Retina (tissue), 1 donor: Measurements from ENCODE around the gene TSGA10IP.

Experiments used
- DNase-seq: peaks from one replicate; pipeline ENCODE4 v3.0.0-alpha.2; 2016

Gene TSGA10IP

DNA sequence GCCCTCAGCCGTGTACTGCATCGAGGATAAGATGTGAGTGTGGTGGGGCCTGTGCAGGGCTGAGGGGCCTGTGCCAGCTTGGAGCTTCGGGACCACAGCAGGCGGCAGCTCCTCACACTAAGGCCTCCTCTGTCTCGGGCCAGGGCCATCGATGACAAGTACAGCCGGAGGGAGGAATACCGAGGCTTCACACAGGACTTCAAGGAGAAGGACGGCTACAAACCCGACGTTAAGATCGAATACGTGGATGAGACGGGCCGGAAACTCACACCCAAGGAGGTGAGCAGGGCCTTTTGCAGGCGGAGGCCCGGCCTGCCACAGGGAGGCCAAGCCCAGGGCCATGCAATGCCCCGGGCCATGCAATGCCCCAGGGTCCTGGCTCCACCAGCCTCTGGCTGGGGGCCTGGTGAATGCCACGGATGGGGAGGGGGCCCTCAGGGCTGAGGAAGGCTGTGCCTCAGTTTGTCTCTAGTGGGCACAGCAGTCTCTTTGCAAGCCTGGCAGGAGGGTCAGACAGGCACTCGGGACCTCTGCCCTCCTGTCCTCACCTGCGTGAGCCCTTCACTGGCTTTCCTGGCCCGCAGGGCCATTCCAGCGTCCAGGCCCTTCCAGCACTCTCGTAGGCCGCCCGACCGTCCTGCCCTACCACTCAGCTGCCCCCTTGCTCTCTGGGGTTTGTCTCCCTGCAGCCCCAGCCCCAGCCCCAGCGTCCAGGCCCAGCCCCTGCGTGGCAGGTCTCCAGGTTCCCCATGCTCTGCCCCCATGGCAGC lies 32.5 kb downstream of the TSGA10IP start:
- no peak for DNase-seq

DNA sequence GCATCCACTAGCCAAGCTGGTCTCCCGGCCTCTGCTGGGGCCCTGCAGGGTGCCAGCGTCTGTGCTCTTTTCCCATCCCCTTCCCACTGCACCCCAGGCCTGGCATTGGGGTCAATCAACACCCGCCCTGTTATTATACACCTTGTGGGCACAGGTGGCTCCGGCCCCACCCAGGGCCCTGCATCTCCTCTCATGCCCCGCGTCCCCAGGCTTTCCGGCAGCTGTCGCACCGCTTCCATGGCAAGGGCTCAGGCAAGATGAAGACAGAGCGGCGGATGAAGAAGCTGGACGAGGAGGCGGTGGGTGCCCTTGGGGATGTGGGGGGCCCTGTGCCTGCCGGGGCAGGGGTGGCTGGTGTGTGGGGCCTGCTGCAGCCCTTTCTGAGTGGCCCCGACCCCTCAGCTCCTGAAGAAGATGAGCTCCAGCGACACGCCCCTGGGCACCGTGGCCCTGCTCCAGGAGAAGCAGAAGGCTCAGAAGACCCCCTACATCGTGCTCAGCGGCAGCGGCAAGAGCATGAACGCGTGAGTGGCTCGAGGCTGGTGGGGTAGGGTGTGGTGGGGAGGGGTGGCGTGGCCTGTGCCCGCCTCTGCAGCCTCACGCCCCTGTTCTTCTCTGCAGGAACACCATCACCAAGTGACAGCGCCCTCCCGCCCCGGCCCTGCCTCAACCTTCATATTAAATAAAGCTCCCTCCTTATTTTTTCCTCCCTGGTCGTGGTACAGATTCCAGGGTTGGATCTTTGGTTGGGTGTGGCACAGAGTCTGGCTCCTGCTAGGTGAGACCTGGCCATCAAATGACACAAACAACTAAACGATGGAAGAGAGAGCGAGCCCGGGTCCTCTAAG lies 33.3 kb downstream of the TSGA10IP start:
- DNase-seq: no peak

DNA sequence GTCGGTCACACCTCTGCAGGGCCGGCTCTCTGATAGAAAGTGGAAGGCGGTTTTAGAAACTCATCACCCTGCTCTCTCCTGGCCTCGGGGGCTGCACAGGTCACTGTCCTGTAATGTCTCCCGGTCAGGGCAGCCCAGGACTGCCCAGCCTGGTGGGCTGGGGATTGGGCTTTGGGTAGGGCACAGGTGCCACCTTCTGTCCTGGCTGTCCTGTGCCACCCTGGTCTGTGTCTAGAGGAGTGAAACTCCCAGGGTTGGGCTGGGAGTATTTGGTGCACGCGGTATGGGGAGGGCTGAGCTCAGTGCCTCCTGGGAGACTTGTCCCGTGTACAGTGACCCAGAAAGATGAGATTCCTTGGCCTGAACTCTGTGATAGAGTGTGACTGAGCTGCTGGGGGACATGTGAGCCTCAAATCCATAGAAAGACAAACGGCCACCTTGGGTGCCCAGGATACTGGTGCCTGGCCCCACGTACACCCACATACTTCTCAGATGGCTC lies 34.0 kb downstream of the TSGA10IP start:
- no peak for DNase-seq

DNA sequence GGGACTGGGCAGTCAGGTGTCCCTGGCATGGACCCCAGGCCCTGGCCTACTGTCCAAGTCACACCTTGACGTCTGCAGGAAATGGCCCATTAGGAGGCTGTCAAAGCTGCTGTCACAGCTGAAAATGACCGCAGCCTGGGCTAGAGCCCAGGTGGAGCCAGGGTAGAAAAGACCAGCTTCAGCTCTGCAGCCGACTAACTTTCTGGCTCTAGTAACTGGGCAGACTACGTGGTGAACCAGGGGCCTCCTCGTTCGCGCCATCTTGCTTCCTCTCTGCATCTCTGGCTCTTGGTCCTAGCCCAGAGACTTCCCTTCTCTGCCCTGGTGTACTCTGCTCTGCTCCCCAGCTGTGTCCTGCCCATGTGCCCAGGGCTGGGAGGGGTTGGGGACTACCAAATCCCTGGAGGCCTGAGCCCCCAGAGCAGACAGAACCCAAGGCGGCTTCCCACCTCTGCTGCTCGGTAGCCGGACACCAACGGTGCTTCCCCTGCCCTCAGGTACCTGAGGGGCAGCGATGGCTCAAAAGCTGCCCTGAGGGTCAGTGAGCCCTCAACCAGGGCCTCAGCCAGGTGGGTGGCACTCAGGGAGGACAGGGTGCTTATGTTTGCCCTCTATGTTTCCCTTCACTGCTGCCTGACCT lies 35.9 kb downstream of the TSGA10IP start:
- DNase-seq: no peak

DNA sequence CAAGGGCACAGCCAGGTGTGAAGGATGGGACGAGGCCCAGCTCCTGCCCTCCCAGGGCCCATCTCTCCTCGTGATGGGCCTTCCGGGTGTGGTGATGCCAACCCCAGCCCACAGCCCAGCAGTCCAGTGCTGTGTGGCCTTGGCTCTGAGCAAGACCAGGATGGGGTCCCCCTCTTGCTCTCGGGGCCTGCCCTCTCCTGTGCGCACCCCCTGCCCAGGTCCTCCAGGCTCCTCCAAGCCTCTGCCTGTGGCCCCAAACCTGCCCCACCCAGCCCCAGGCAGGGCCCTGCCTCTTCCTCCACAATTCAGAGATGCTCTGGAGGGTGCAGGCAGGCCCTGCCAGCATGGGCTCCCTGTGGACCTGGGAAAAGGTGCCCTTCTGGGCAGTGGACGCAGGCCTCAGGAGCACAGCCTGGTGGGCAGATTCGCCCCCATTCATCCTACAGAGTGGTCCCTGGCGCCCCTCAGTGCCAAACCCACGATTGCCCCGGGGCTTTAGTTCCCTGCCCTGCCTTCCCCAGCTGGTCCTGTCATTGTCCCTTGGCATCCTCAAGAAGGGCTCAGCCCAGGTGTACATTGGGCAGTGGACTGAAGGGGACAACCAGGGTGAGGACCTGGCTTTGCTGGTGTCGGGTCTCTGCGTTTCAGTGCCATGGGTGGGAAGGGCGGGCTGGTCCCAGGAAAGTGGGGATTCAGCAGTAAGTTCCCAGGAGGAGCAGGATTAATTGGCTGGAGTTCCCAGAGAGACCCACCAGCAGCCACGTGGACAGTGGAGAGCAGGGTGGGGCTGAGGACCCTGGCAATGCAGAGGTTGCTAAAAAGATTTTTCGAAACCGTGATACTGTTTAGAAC lies 36.9 kb downstream of the TSGA10IP start:
- no peak for DNase-seq

DNA sequence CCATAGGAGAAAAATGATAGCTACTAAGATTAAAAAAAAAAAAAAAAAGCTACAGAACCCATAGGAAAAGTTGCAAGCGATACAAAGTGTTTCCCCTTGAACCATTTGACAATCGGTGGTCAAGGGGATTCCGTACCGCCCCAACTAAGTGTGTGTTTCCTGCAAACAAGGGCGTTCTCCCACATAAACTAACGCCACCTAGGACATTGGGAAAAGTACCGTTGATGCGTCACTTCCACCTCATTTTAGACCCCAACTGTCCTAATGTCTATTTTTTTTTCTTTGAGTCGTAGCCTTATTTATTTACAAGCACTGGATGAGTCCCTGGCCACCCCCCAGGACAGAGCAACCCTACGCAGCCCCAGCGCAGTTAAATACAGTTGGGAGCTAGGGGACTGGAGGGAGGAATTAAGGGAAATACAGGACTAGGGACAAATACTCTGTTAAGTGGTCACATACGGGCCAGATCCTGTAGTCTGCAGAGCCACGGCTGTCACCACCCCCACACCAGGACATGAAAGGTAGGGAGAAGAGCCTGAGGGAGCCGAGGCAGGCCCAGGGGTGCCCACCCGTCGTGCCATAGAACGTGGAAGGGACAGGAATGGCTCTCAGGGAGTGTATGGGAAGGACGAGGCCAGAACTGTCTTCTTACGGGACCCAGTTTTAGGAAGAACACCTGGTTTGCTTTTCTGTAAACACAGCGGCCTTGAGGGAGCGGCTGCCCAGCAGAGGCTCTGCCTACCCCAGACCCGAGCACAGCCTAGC lies 37.7 kb downstream of the TSGA10IP start:
- no peak for DNase-seq

DNA sequence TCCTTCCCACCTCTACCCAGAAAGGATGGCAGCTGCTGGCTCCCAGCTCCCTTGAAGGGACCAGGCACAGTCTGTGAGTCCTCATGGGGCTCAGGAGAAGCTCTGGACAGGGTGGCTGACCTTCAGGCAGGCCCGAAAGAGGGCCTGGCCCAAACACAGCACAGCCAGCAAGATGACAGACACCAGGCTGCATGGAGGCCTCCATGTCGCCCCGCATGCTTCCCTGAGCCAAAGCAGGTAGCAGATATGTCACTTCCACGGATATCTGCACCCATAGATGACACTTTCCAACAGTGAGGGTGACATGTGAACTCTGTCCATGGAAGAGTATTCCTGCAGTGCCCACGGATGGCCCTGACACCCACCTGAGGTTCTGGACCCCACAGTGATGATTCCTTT lies 38.3 kb downstream of the TSGA10IP start:
- DNase-seq: no peak

DNA sequence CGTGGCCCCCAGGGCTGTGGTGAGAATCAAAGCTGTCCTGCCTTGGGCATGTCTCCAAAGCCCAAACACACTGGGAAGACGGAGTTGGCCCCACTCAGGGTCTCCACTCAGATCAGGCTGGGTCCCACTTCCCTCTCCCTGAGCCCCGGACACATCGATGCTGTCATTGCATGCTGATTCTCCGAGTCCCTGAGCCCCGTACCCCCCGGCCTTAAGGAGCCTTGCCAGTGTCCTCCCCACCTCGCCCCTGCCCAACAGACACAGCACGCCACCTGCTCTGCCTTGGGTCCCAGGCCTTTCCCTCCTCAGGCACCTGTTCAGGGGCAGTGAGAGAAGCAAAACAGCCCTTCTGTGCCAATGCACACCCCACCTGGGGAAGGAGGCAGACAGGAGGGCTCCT lies 42.1 kb downstream of the TSGA10IP start:
- DNase-seq: no peak

DNA sequence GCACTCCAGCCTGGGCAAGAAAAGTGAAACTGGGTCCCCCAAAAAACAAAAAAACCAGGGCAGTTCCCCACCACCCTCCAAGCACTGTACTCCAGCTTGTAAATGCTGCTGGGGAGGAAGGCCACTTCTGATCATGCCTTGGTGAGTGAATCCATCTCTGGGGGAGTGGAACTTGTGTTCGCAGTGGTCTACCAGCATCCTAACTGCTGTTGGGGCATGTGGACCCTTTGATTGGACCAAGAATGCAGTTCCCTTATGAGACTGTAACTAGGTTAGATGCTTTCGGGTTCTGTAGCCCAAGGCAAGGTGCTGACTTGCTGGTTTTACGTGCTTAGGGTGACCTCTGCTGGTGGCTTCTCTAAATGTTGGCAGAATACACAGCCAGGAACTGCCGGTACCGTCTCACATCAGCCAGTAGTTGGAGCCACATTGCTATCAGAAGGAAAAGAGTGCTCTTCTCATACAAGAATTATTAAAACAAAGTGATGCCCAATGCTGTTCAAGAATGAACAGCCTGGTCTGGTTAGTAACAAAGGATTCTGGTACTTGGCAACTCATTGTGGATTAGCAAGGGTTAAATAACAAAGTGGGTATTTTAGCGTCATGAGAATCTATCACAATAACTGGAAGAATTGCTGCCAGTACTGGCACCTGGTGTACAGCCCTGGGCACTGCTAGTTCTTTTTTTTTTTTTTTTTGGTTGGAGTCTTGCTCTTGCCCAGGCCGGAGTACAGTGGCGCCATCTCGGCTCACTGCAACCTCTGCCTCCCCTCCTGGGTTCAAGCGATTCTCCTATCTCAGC lies 43.7 kb downstream of the TSGA10IP start:
- DNase-seq: peak; percentile 94

DNA sequence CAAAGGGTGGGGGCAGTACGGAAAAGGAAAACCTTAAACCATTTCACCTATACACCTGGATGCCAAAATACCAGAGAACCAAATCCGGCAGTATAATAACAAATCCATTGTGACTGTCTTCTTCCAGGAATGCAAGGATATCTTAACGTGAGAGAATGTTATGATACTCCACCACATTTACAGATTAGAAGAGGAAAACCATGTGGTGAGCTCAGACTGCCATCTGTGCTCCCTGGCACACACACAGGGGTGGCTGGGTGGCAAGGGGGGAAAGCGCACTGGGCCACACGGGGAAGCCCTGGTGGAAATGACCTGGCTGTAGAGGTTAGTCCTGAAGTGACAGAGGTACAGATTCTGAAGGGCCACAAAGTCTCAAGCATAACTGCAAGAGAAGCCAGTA lies 46.8 kb downstream of the TSGA10IP start:
- no peak for DNase-seq

DNA sequence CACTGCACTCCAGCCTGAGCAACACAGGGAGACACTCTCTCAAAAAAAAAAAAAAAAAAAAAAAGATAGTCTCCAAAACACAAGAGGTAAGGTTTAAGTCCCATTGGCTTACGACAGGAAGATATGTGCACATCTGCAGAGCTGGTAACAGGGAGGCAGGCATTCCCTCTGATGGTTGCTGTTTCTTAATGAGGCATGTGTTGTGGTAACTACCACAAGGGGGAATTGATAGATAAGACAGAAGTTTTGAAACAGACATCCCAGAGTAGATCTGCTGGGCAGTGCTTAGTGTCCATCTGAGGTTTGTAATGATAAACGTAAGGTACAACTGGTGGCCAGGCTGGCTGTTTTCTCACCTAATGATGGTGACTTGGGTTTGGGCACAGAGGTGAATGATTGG lies 52.0 kb downstream of the TSGA10IP start:
- DNase-seq: no peak

DNA sequence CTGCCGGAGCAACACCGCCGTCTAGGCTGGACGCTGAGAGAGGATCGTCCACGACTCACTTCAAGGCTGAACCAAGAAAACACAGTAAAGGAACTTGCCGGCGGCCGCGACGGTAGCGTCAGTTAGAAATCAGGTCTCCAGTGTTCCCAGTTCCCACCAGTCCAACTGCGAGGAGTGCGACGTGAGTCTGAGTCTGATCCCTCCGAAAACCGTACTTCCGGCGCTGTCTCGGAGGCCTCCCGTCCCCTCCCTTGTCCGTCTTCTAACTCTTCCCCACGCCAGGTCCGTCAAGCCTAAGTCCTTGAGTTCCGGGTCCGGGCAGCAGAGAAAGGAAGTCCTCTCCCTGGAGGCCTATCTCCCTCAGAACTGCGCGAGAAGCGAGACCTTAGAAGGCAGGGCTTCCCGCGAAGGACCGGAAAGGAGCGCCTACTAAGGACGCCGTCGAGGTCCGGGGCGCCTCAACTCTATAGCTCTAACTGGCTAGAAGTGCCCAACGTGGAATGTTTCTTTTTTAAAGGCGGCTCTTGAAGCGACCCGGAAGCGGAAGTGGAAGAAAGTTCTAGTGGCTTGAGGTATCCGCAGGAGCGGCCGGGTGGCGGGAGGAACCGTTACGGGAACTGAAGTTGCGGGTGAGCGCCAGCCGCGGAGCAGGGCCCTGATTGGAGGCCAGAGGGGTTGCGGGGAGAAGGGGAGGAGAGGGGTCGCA lies 56.8 kb downstream of the TSGA10IP start, which contains the start of the genes BANF1 and EIF1AD:
BANF1 (plus strand) TSS at position 562 of the 706 bp plus-strand sequence. CDS start 748 bp downstream, outside the sequence.
EIF1AD (minus strand) TSS at position 216 of the 706 bp plus-strand sequence. CDS start 1,768 bp downstream, outside the sequence.
- DNase-seq: peak; percentile 99

DNA sequence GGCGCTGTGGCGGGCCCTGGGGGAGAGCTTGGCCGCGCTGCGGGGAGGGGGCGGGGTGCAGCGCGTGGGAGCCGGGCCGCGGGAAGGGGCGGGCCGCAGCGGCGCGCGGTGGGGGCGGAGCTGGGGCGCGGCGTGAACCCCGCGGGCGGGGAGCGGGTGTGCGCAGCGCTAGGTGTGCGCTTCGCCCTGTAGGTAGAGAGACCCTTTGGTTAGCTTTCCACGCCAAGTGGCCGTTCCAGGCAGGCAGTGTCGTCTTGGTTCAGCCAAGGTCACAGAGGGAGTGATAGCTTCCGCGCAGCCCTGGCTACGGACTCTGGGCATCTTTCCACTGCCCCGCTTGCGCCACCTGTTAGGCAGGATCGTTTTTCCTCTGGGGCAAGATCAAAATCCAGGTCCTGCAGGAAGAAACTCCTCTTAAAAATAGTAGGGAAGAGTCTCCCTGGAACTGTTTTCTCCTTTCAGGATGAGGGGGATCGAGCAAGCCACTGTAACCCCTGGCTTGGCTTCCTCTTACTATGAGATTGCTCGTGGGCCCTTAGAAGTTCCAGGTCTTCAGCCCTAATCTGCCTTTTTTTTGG lies 57.5 kb downstream of the TSGA10IP start:
- no peak for DNase-seq

DNA sequence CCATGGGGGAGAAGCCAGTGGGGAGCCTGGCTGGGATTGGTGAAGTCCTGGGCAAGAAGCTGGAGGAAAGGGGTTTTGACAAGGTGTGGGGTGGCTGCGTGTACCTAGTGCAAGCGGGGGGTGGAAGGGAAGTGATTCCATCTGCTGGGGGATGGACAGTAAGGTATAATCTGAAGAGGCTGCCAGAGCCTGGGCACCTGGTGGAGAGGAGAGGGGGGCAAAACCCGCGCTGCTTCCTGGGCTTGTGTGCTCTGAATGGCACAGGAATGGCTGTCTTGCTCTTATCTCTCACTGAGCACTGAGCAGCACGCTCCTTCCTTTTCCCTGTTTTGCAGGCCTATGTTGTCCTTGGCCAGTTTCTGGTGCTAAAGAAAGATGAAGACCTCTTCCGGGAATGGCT lies 58.0 kb downstream of the TSGA10IP start:
- DNase-seq: no peak

DNA sequence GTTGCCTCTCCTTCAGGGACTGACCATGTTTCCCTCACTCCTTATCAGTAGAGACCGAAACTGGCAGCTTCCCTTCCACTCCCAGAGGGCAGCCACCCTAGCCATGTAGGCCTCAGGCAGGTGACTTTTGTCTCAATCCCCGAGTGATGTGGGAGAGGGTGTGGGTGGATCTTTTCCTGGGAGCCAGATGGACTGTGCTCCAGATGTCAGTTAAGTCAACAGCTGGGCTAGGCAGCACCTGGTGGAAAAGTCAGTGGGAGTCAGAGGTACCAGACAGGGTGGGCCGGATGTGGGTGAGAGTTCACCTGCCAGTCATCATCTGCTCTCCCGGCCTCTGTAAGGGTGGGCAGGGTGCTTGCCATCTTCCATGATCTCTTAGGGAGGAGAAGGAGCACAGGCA lies 58.9 kb downstream of the TSGA10IP start:
- no peak for DNase-seq

DNA sequence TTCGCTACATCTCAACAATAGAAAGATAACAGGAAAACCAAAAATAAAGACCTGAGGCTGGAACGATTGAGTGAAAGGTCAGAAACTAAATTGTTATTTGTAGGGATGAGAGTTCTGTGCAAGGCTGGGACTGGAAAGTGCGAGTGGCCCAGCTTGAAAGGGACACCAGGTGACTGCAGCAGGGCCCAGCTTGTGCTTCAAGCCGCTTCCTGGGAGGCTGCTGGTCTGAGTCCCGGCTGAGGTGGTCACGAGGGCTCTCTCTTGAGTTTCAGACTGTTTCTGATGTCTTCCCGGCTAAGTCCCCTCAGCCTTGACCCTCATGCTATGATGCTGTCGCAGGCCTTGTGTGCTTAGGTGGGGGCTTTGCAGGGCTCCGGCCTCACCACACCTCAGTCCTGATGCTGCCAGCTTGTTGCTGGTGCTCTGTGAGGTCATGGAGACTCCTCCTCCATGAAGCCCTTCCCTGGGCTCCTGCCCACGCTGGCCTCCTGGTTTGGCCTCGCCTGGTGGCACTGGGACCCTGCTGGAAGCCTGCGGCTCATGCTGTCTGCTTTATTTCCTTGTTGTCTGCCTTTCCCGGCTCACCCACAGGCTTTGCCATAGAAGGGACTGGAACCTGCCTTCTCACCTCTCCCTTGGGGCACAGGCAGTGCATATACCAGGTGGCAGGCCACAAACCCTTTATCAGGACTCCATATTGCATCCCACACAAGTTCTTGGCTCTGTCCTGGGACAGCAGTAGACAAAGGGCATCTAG lies 61.0 kb downstream of the TSGA10IP start:
- DNase-seq: no peak

DNA sequence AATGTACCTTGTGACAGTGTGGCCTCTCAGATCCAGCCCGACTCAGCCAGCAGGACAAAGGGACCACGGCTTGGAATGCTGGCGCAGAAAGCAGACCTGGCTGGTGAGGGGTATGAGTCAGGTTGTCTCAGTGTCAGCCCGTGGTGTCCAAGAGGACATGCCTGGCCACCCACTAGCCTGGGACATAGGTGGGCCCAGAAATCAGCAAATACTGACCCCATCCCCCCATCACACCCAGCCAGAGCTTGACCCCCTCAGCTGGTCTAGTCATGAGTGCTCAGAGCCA lies 61.6 kb downstream of the TSGA10IP start:
- no peak for DNase-seq

DNA sequence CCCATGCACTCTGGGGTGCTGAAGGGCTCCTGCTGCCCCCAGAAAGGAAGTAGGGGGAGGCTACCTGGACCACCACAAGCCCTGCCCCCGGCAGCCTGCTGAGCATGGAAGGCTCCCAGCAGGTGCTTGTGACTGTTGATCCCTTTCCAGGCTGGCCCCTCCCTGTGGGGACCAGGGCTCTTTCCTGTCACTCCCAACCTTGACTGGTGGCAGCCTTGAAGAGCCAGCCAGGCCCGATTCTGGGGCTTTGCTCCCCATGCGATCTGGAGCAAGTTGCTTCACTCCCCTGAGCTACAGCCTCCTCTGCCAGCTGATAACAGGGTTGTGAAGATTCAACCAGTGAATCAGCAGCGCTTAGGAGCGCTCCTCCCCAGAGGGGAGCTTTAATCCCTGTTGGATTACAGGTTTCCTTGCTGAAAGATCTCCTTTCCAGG lies 61.9 kb downstream of the TSGA10IP start:
- no peak for DNase-seq

DNA sequence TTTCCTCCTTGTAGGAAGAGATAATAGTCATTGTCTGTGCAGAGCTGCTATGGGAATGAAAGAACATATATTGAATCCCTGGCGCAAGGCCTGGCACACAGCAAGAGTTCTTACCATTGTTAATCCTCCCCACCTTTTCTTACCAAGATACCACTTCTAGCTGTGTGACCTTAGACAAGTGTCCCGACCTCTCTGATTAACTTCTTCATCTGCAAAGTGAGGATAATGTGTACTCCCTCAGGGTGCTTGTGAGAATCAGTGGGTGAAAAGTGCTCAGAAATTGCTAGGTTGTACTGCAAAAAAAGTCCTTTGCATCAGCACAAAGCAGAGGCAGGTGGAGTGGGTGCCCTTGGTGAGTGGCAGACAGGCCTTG lies 62.8 kb downstream of the TSGA10IP start:
- DNase-seq: no peak
